Measurements from ENCODE around the gene FBXO10. TPM values are rescaled to one million over a fixed set of nuclear protein-coding genes. Genes with fewer than 3 reads are reported as not detected.
A peak's percentile ranks its signal among the peaks of the same experiment; 100 is the strongest.

The FBXO10 gene
- total and polyA plus RNA-seq, 10 of the 15 experiments (the other 5 are each of a cell fraction or from before 2014, with no cell fraction given): 1.6 to 17.2 (median 9.6) TPM

- TF ChIP-seq ZBTB11 (CRISPR knock-in tag; IDR thresholded peaks at IDR 0.05) (no peak), RCOR1 (conservative IDR thresholded peaks at IDR 0.05; ENCODE audit: low read depth, low read length) (no peak), NRF1 (conservative IDR thresholded peaks at IDR 0.05; ENCODE audit: low read depth, low read length) (no peak), CREB1 (IDR thresholded peaks at IDR 0.05; ENCODE audit: low read depth) (peak; percentile 52), EP300 (IDR thresholded peaks at IDR 0.05; ENCODE audit: borderline replicate concordance in 1 of 2, control insufficient read depth in 1 of 2, low read depth in 2 of 2, low read length in 2 of 2) (peak; percentile 50 to 69; a peak in 3 of 4 replicates), STAT3 (IDR thresholded peaks at IDR 0.05; ENCODE audit: low read depth, low read length) (no peak), WRNIP1 (IDR thresholded peaks at IDR 0.05; ENCODE audit: borderline replicate concordance, low read depth, low read length) (no peak), ZSCAN29 (IDR thresholded peaks at IDR 0.05) (peak; percentile 71), TBL1XR1 (IDR thresholded peaks at IDR 0.05; ENCODE audit: low read depth, low read length) (0 out of 2 replicates have a peak, but pooled peaks have one; percentile 45), FOXK2 (IDR thresholded peaks at IDR 0.05) (no peak), GABPA (IDR thresholded peaks at IDR 0.05; ENCODE audit: low read depth) (peak; percentile 53; the same call in 1 of the 2 replicates), RELB (IDR thresholded peaks at IDR 0.05; ENCODE audit: low read depth) (peak; percentile 24; the same call in 1 of the 2 replicates), GATAD2B (conservative IDR thresholded peaks at IDR 0.05; ENCODE audit: low read depth) (no peak), PML (IDR thresholded peaks at IDR 0.05; ENCODE audit: low read length) (0 out of 2 replicates have a peak, but pooled peaks have one; percentile 18), RBBP5 (conservative IDR thresholded peaks at IDR 0.05) (no peak), DPF2 (IDR thresholded peaks at IDR 0.05) (0 out of 2 replicates have a peak, but pooled peaks have one; percentile 37)
- TF ChIP-seq, protein P1, sequence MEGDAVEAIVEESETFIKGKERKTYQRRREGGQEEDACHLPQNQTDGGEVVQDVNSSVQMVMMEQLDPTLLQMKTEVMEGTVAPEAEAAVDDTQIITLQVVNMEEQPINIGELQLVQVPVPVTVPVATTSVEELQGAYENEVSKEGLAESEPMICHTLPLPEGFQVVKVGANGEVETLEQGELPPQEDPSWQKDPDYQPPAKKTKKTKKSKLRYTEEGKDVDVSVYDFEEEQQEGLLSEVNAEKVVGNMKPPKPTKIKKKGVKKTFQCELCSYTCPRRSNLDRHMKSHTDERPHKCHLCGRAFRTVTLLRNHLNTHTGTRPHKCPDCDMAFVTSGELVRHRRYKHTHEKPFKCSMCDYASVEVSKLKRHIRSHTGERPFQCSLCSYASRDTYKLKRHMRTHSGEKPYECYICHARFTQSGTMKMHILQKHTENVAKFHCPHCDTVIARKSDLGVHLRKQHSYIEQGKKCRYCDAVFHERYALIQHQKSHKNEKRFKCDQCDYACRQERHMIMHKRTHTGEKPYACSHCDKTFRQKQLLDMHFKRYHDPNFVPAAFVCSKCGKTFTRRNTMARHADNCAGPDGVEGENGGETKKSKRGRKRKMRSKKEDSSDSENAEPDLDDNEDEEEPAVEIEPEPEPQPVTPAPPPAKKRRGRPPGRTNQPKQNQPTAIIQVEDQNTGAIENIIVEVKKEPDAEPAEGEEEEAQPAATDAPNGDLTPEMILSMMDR (IDR thresholded peaks at IDR 0.05 in 2 of 3, conservative IDR thresholded peaks at IDR 0.05 in 1 of 3; ENCODE audit: control insufficient read depth in 2 of 3, extremely low read depth in 1 of 3, insufficient read depth in 1 of 3, low read depth in 3 of 3, low read length in 3 of 3): no peak
- TF ChIP-seq, protein P2, sequence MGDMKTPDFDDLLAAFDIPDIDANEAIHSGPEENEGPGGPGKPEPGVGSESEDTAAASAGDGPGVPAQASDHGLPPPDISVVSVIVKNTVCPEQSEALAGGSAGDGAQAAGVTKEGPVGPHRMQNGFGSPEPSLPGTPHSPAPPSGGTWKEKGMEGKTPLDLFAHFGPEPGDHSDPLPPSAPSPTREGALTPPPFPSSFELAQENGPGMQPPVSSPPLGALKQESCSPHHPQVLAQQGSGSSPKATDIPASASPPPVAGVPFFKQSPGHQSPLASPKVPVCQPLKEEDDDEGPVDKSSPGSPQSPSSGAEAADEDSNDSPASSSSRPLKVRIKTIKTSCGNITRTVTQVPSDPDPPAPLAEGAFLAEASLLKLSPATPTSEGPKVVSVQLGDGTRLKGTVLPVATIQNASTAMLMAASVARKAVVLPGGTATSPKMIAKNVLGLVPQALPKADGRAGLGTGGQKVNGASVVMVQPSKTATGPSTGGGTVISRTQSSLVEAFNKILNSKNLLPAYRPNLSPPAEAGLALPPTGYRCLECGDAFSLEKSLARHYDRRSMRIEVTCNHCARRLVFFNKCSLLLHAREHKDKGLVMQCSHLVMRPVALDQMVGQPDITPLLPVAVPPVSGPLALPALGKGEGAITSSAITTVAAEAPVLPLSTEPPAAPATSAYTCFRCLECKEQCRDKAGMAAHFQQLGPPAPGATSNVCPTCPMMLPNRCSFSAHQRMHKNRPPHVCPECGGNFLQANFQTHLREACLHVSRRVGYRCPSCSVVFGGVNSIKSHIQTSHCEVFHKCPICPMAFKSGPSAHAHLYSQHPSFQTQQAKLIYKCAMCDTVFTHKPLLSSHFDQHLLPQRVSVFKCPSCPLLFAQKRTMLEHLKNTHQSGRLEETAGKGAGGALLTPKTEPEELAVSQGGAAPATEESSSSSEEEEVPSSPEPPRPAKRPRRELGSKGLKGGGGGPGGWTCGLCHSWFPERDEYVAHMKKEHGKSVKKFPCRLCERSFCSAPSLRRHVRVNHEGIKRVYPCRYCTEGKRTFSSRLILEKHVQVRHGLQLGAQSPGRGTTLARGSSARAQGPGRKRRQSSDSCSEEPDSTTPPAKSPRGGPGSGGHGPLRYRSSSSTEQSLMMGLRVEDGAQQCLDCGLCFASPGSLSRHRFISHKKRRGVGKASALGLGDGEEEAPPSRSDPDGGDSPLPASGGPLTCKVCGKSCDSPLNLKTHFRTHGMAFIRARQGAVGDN (IDR thresholded peaks at IDR 0.05): peak; percentile 46; the same call in 1 of the 2 replicates
Measured at GRCh38 chr9:37531699-37532098, 44.5 kb downstream of the FBXO10 start (continued).
